BJ (cell line): ENCODE results near the gene VAMP2. TPM values are rescaled to one million over a fixed set of nuclear protein-coding genes. Genes with fewer than 3 reads are reported as not detected.

Source experiments
- CTCF ChIA-PET: fragments of 350-600 bp; formaldehyde crosslinking; extraction: SDS; loops from one replicate; lab custom pipeline; 2021; ENCODE audit warnings: antibody characterized with exemption, inconsistent platforms; lab: Yijun Ruan, JAX
- POLR2A ChIA-PET: fragments of 300-600 bp; sonication (Branson Sonifier 250); formaldehyde crosslinking; extraction: SDS; loops from one replicate; lab custom pipeline; 2021; ENCODE audit warnings: antibody characterized with exemption; lab: Charles Lee
- DNase-seq: peaks from one replicate; pipeline ENCODE4 v3.0.0-alpha.2; 2011; ENCODE audit warnings: low read depth
- H3K27me3 ChIP-seq: 2 replicates; pipeline ENCODE4 v1.6.0; 2011; ENCODE audit warnings: low read length; ENCODE audit not compliant: control insufficient read depth, insufficient read depth
- H3K36me3 ChIP-seq: 2 replicates; pipeline ENCODE4 v1.5.1; 2011; ENCODE audit warnings: low read length; ENCODE audit not compliant: control insufficient read depth, insufficient read depth
- H3K4me3 ChIP-seq: 2 replicates; pipeline ENCODE4 v1.5.1; 2011; ENCODE audit warnings: low read depth, mild to moderate bottlenecking, control low read depth, low read length
- polyA plus RNA-seq: library from polyadenylated mRNA; depleted of rRNA; stranded (reverse); fragments of >200 nt; gene quantifications from 2 replicates; pipeline ENCODE4 v1.2.3, GENCODE V29; 2011
- TF ChIP-seq, protein P1 (sequence below): IDR thresholded peaks from 2 replicates; pipeline ENCODE4 v1.5.1; 2011; ENCODE audit warnings: low read depth, mild to moderate bottlenecking, control low read depth, inconsistent platforms, low read length, moderate library complexity; ENCODE audit not compliant: insufficient read depth

VAMP2 gene
- polyA plus RNA-seq, 1 experiment: 22.8 TPM

- Histone ChIP-seq H3K27me3 (no peaks in the 10 kb centered on the region), H3K36me3 (peaks cover 22% of the 10 kb centered on the region), H3K4me3 (peak within 1 kb of the TSS; percentile 63)
- TF ChIP-seq, protein P1, sequence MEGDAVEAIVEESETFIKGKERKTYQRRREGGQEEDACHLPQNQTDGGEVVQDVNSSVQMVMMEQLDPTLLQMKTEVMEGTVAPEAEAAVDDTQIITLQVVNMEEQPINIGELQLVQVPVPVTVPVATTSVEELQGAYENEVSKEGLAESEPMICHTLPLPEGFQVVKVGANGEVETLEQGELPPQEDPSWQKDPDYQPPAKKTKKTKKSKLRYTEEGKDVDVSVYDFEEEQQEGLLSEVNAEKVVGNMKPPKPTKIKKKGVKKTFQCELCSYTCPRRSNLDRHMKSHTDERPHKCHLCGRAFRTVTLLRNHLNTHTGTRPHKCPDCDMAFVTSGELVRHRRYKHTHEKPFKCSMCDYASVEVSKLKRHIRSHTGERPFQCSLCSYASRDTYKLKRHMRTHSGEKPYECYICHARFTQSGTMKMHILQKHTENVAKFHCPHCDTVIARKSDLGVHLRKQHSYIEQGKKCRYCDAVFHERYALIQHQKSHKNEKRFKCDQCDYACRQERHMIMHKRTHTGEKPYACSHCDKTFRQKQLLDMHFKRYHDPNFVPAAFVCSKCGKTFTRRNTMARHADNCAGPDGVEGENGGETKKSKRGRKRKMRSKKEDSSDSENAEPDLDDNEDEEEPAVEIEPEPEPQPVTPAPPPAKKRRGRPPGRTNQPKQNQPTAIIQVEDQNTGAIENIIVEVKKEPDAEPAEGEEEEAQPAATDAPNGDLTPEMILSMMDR: no peak
- CTCF ChIA-PET: interaction anchor here (0.5 to 0.9 kb wide), 3 partner anchors 20 to 301 kb away, joined by 3 to 6 read pairs (median 3); no protein-coding TSS in a partner anchor
- POLR2A ChIA-PET: no interaction called here
- peak; percentile 53 for DNase-seq
These were observed 10.5 kb downstream of the VAMP2 start, which contains the start of gene PER1 for GRCh38 chr17:8152112-8152775. TSS of gene PER1 (minus strand) at chr17:8152404. CDS start at chr17:8150706, 1,698 bp downstream.

- ChIA-PET POLR2A (interaction anchor here (1.0 kb wide), 1 partner anchor 21 kb away, joined by 4 read pairs; no protein-coding TSS in a partner anchor), CTCF (interaction anchor here (0.5 to 1.3 kb wide), 5 partner anchors 14 to 301 kb away, joined by 3 to 6 read pairs (median 5); partner anchors contain the start of gene CTC1)
- peak overlapping the region; percentile 63 for H3K4me3 ChIP-seq
- no peaks in the 10 kb centered on the region for H3K27me3 ChIP-seq
- H3K36me3 ChIP-seq: peaks cover 28% of the 10 kb centered on the region
- TF ChIP-seq, protein P1: no peak
- DNase-seq: no peak
These were observed 11.1 kb downstream of the VAMP2 start for GRCh38 chr17:8151641-8152111.

DNA sequence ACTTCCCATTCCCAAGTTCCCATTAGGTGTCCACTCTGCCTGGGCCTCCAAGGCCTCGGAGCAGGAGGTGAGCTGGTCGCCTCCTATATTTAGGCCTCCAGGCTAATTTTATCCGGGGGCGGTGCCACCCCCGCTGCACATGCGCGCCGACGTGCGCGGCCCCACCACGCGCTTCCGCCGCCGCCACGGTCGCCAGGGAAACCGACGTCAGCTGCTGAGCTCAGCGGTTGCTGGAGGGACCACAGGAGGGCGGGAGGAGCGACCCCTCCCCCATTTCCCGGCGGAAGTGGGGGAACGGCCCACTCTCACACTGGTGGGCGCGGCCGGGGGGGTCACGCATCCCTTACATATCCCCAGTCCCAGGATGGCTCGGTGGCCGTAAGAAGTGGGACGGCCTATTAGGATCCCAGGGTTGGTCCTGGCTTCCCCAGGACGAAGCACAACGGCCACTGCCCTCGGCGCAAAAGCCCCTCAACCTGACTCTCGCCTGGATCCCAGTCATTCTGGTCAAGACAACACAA, 11.6 kb downstream of the VAMP2 start:
- ChIA-PET CTCF (interaction anchor here (0.8 to 1.6 kb wide), 4 partner anchors 9 to 97 kb away, joined by 3 to 6 read pairs (median 5); partner anchors contain the start of gene CTC1), POLR2A (interaction anchor here (1.0 kb wide), 1 partner anchor 22 kb away, joined by 4 read pairs; no protein-coding TSS in a partner anchor)
- H3K27me3 ChIP-seq: no peaks in the 10 kb centered on the region
- H3K36me3 ChIP-seq: peaks cover 33% of the 10 kb centered on the region
- no peak for DNase-seq
- H3K4me3 ChIP-seq: peak overlapping the region; percentile 63
- TF ChIP-seq, protein P1: no peak

DNA sequence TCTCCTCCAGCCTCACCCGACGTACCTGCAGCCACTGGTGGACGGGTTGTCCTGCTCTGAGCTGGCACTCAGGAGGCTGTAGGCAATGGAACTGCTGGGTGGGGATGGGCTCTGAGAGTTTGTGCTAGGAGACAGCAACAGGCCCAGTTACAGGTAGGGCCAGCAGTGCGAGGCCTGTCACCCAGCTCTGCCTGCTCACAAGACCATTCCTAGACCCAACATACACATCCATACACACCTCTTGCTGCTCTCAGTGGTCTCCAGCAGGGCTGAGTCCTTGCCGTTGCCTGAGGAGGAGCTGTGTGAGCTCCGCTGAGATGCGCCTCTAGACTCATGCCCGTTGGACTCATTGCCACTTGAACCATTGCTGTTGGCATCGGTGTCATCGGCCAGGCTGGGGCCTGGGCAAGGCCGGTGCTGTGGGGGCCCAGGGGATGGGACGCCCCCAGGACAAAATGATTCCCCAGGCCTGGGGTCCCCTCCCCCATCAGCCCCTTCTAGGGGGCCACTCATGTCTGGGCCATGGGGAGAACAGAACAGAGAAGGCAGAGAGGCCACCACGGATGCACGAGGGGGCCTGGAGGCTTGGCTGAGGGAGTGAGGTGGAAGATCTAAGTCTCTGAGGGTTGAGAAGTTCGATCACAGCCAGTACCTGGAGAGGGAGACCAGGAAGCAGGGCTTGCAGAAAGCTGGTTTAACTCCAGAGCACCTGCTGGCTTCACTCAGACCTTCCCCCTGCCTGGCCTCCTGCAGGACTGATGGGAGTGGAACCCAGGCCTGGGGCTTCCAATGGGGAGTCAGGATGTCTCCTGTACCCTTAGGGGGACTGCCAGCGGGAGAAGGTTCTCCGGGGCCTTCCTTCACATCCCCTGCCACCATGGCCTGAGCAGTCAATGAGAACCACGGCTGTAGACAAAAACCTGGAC, 12.3 kb downstream of the VAMP2 start:
- peak overlapping the region; percentile 63 for H3K4me3 ChIP-seq
- H3K36me3 ChIP-seq: peaks cover 39% of the 10 kb centered on the region
- CTCF ChIA-PET: interaction anchor here (0.8 to 1.6 kb wide), 4 partner anchors 10 to 97 kb away, joined by 3 to 6 read pairs (median 5); partner anchors contain the start of gene CTC1
- TF ChIP-seq, protein P1: no peak
- no peak for DNase-seq
- POLR2A ChIA-PET: interaction anchor here (1.0 kb wide), 1 partner anchor 23 kb away, joined by 4 read pairs; no protein-coding TSS in a partner anchor
- no peaks in the 10 kb centered on the region for H3K27me3 ChIP-seq
